ENCODE results near the gene ARHGEF3.

The ARHGEF3 gene

DNA sequence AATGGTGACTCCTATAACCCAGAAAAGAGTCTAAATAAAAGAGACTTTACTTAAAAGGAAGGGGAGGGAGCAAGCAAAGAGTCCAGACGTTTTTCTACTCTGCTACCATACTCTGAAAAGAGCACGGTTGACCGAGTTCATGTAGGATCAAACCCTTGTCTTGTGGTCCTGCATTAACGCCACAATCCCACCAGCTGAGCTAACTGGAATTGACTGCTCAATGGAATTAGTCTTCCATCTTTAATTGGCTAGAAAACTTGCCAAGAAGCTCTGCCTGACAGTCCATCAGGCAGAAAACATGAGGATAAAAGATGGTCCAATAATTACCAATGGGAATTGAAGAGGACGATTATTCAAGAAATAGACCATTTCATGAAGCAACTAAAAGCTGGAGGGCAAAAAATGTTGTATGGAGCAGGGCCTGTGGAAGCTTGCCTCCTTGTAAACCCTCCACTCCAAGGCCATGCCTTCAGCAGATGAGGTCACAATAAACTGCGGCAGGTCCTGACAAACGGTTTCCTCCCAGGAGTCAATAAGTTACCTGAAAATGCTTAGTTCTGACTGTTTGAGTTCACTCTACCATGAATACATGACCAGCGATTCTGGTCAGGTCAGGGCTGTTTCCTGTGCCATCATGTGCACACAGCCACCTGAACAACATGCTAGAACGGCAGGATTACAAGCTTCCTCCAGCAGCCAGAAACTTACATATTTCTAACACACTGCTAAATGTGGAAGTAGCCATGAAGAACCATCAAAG is 35.6 kb upstream of the ARHGEF3 start:
- no peak overlapping the region for H3K4me3 ChIP-seq (replicated peaks; ENCODE audit: low read depth, low read length)
- TF ChIP-seq CTCF (IDR thresholded peaks at IDR 0.05; ENCODE audit: low read depth, low read length, missing control alignments), result no peak
- DNase-seq (ENCODE audit: extremely low read depth, low read depth), result no peak

DNA sequence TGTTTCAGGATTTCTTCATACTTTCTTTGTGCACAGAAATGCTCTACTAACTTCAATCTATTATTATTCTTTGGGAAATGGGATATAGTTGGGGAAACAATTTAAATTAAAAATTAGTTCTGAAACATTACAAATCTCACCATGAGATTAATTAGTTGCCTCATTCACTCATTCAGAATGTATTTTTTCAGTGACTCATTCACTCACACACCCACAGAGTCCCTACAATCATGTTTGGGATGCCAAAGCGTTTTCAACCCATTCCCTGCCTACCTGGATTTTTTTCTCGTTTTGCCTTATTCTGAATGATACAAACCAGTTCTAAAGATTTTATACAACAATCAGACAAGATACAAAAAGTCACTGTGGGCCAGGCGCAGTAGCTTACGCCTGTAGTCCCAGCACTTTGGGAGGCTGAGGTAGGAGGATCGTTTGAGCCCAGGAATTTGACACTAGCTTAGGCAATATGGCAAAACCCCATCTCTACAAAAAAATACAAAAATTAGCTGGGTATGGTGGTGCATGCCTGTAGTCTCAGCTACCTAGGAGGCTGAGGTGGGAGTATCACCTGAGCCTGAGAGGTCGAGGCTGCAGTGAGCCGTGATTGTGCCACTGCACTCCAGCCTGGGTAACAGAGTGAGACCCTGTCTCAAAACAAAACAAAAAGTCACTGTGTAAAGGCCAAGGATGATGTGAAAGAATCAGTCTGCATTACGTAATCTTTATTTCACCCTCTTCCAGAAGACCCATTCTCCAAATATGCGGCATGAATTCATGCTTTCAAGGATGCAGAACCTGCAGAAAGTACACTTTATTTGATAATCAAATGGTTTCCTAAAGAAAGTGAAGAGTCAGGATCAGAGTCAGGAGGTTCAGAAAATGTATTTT is 34.8 kb upstream of the ARHGEF3 start:
- no peak for DNase-seq (ENCODE audit: extremely low read depth, low read depth)
- no peak overlapping the region for H3K4me3 ChIP-seq (replicated peaks; ENCODE audit: low read depth, low read length)
- no peak for TF ChIP-seq CTCF (IDR thresholded peaks at IDR 0.05; ENCODE audit: low read depth, low read length, missing control alignments)

- DNase-seq (ENCODE audit: extremely low read depth, low read depth), result no peak
These were observed 34.0 kb upstream of the ARHGEF3 start for GRCh38 chr3:56835650-56836227.

GRCh38 chr3:56833536-56833935 is 31.8 kb upstream of the ARHGEF3 start:
- TF ChIP-seq CTCF (IDR thresholded peaks at IDR 0.05; ENCODE audit: low read depth, low read length, missing control alignments), result no peak
- no peak overlapping the region for H3K4me3 ChIP-seq (replicated peaks; ENCODE audit: low read depth, low read length)
- no peak for DNase-seq (ENCODE audit: extremely low read depth, low read depth)

More at GRCh38 chr3:56835650-56836227, 34.0 kb upstream of the ARHGEF3 start:
- H3K4me3 ChIP-seq (replicated peaks; ENCODE audit: low read depth, low read length), result no peak overlapping the region
- TF ChIP-seq CTCF (IDR thresholded peaks at IDR 0.05; ENCODE audit: low read depth, low read length, missing control alignments), result no peak

DNA sequence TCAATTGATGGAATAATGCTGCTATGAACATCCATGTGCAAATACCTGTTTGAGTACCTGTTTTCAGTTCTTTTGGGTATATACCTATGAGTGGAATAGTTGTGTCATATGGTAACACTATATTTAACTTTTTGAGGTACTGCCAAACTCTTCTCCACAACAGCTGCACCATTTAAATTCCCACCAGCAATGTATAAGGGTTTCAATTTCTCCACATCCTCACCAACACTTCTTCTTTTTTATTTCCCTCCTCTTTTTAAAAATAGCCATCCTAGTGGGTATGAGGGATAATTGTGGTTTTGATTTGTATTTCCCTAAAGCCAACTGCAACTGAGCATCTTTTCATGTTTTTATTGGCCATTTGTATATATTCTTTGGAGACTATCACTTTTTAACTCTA is 31.3 kb upstream of the ARHGEF3 start:
- no peak overlapping the region for H3K4me3 ChIP-seq (replicated peaks; ENCODE audit: low read depth, low read length)
- no peak for DNase-seq (ENCODE audit: extremely low read depth, low read depth)
- no peak for TF ChIP-seq CTCF (IDR thresholded peaks at IDR 0.05; ENCODE audit: low read depth, low read length, missing control alignments)

GRCh38 chr3:56831572-56831971 is 29.8 kb upstream of the ARHGEF3 start:
- TF ChIP-seq CTCF (IDR thresholded peaks at IDR 0.05; ENCODE audit: low read depth, low read length, missing control alignments), result no peak
- DNase-seq (ENCODE audit: extremely low read depth, low read depth), result no peak
- H3K4me3 ChIP-seq (replicated peaks; ENCODE audit: low read depth, low read length), result no peak overlapping the region
